ENCODE data around the gene GCNA.
A peak's percentile ranks its signal among the peaks of the same experiment; 100 is the strongest.

The GCNA gene, protein sequence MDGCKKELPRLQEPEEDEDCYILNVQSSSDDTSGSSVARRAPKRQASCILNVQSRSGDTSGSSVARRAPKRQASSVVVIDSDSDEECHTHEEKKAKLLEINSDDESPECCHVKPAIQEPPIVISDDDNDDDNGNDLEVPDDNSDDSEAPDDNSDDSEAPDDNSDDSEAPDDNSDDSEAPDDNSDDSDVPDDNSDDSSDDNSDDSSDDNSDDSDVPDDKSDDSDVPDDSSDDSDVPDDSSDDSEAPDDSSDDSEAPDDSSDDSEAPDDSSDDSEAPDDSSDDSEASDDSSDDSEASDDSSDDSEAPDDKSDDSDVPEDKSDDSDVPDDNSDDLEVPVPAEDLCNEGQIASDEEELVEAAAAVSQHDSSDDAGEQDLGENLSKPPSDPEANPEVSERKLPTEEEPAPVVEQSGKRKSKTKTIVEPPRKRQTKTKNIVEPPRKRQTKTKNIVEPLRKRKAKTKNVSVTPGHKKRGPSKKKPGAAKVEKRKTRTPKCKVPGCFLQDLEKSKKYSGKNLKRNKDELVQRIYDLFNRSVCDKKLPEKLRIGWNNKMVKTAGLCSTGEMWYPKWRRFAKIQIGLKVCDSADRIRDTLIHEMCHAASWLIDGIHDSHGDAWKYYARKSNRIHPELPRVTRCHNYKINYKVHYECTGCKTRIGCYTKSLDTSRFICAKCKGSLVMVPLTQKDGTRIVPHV

DNA sequence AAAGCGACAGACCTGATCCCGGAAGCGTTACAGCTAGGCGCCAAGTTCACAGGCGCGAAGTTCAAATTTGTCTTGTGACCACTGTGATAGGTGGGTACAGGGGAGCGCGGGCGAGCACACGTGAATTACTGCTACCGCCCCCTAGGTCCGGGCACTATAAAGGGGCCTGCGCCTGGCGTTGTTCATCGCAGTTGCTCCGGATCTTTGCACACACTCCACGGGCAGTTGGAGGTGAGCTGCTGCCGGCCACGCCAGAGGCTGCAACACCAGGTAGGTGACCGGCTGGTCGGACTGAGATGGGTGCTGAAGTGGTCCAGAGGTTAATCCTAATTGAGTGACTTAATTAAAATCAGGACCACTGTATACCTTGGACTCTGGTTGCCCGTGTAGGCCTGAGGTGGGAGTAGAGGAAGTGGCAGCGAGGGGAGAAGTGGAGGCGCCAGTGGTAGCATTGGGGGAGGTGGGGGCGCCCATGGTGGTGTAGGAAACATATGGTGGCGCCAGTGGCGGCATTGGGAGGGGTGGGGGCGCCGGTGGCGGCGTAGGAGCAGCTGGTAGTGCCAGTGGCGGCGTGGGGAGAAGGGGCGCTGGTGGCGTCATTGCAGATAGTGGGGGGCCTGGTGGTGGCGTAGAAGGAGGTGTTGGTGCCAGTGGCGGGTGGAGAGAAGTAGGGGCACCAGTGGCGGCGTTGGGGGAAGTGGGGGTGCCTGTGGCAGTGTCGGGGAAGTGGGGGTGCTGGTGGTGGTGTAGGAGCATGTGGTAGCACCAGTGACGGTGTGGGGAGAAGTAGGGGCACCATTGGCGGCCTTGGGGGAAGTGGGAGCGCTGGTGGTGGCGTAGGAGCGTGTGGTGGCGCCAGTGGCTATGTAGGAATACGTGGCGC is at the start of gene GCNA:
GCNA (plus strand) TSS at position 185 of the 883 bp plus-strand sequence. CDS start 2,385 bp downstream, outside the sequence.
- DNase-seq: no peak

DNA sequence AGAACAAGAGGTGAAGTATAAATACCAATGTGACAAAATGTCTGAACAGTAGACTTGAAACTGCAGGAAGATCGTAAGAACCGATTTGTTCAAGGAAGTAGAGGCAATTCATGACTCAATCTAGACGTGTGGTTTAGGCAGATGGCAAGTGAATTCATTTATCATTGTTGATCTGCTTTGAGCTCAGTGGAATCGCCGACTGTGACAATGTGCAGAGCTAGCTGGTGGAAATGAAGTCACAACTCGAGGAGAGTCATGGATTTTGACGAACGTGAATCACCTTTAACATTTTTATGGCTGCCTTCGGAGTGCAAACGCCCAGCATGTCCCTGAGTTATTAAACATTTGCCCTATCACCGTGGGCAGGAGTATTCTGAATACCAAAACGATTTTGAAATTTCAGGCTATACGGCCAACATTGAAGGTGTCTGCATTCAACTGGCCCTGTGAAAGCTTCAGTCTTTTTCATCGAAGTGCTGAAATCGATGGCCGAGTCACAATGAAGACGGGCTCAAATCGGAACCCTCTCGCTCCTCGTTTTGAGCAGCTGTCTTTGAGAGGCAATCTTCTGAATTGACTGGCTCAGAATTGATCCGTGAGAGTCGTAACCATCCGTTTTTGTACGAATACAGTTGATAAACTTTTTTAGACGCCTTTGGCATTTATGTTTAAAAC is 46.0 kb upstream of the GCNA start:
- peak in 11 of 56 donors; percentile 4 to 48 (median 16) for DNase-seq

DNA sequence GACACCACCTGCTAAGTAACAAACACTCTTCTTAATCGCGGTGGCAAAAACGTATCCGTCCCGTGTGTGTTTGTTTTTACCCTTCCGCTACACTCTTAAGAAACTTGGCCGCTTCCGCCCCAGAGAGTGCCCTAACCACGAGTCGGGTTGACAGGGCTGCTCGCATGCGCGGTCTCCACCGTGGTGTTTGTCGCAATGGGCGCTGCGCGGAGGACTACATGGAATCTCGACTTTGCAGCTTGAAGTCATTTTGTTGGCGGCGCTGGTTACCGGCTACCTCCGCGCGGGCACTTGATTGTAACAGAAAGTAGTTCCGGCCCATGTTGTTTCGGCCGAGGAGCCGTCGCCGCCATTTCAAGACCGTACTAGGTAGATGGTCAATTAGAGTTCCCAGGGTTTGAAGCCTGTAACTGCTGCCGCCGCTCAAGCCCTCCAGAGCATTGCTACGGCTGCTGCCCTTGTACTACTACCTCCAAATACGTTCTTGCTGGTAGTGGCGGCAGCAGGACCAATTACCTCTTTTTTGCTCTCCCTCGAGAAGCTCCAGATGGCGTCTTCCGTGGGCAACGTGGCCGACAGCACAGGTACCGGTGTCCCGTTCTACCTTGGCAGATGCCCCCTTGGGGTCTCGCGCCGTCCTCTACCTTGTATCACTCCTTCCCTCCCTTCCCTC is 45.3 kb upstream of the GCNA start, which contains the start of gene OGT:
OGT (plus strand) TSS at position 352 of the 673 bp plus-strand sequence; CDS start at position 548, 196 bp downstream.
- DNase-seq: peak; percentile 11 to 94 (median 83)

DNA sequence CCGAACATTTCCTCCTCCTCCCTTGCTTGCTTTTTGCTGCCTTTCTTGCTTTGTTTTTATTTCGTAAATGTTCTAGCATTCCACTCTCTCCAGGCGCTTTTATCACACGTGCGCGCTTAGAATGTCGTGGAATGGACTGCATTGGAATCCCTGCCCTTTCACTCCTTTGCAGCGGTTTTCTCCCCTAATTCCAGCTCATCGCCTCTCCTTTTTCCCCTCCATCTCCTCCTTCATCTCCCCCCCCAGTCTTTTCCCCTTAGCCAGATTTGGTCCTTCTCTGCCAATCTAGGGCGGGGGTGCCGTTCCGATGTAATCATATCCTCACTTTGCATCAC is 44.8 kb upstream of the GCNA start:
- DNase-seq: peak in 2 of 56 donors; percentile 8 to 17

DNA sequence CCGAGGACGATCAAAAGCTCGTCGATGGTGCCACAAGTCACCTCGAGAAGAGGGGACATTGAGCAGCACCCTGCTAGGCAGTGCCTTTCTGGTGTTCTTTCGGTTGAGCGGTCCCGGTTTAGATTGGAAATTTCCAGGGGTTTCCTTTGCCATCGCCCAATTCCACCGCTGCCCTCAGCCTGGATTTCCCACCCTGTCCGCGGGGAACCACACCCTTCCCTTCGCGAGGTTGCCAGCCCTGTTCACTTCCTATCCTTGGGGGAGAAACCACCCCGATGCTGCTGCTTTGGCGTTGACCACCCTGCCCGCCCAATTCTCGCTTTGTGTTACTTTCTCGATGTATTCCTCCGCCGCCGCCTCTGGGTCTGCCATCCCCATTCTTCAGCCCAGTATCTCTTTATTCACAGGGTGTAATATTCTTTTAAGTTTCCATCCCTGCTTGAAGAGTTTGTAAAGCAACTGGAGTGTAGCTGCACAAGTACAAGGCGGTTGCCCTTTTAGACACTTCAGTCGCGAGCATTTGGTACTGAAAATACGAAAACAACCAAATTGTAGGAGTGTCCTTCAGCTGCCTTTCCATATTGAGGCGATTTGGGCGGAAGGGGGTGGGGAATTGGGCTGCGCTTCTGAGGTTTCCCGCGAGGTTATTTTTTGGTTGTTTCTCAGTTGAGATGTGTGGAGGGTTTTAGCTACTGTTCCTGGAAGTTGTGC is 44.2 kb upstream of the GCNA start:
- peak in 40 of 56 donors; percentile 0 to 64 (median 20) for DNase-seq

DNA sequence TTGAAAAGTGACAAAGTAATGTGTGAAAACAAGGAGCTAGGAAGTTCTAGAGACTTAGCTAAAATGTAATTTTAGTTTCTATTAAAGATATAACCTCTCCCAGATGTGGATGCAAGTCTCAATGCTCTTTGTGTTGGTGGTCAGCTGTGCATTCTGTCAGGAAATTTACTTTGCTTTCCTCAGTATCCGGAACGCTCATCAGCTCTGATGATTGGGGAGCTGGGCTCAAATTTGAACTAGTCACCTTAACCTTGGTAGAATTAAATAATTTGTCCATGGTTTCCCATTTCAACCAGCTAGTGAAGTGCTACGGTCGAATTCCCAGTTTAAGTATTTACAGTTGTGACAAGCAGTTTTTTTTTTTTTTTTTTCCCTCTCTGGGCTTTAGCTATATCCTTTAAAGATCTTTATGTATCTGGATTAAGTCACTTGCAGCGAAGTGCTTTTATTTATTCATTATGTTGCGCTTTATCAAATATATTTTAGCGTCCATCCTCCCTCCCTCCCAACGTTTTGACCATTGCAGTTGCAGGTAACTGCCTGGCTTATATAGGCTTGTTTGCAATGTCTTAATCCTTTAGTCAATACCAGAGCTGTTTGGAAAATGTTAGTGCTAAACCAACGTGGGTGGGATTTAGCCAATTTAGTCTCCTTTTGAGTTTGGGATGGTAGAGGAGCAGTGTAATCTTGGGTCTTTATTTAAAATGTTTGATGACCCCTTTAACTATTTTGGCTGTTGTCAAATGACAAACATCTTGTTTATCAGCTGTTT is 43.3 kb upstream of the GCNA start:
- no peak for DNase-seq

DNA sequence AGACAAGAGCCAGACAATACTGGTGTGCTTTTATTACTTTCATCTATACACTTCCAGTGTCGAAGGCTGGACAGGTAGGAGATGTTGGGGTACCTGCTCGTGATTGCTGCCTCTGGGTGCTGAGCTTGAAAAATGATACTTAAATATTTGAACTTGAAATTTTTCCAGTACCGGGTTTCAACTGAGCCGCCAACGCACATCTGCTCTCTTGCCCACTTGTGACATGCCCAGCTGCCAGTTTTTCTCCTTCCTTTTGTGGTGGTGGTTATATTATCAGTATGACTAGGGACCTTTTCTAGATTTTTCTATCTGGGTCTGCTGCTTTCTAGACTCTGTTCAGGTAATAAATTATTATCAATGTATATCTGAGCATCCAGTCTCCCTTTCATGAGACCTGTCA is 42.0 kb upstream of the GCNA start:
- DNase-seq: peak in 8 of 56 donors; percentile 0 to 43 (median 2)

DNA sequence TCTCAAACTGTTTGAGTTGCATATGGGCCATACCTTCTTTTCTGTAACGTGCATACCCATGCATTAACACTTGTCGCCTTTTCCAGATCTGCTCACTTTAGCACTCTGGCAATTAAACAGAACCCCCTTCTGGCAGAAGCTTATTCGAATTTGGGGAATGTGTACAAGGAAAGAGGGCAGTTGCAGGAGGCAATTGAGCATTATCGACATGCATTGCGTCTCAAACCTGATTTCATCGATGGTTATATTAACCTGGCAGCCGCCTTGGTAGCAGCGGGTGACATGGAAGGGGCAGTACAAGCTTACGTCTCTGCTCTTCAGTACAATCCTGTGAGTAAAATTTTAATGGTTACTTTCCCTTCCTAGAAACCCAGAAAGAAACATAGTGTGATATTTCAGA is 40.5 kb upstream of the GCNA start:
- DNase-seq: no peak

DNA sequence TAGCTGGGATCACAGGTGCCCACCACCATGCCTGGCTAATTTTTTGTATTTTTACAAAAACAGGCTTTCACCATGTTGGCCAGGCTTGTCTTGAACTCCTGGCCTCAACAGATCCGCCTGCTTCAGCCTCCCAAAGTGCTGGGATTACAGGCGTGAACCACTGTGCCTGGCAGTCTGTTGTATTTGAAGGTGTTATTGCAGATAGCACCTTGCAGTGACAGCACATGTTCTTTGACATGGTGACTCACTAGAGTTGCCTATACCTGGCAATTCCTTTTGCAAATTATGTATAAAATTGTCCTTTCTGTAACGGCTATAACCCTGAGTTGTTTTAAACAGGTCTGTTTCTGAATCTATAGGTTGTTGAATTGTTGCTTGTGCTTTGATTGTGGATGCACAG is 37.4 kb upstream of the GCNA start:
- DNase-seq: no peak

DNA sequence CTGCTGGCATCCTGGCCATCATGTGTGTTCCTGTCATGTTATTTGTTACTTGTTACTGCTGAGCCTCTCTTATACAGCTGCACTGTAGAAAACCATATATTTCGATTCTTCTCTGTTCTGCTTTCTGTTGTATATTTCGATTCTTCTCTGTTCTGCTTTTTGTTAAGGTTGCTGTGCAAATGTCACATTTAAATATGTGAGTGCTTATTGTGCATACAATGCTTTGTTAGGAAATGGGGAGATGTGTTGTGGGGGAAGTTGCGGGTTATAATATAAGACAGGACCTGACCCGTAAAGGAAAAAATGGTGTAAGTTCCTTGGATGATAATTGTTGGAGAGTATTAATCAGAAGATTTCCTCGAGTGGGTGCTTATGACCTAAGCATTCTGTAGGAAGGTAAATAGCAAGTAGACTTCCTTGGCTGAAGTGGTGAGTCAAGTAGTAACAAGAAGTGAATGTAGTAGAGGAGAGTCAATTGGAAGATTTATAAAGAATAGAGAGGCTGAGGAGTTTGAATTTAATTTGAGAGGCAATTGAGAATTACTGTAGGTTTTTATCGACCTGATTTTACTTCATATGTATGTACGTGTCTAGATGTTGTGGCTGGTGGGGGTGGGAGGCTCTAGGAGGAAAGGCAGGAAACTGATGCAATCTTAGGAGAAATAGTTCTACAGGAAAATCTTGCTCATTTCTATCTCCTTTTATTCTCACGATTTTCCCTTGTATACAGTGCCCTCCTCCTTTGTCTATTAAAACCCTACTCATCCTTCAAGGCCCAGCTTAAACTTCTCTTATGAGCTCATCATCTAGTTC is 36.8 kb upstream of the GCNA start:
- no peak for DNase-seq

DNA sequence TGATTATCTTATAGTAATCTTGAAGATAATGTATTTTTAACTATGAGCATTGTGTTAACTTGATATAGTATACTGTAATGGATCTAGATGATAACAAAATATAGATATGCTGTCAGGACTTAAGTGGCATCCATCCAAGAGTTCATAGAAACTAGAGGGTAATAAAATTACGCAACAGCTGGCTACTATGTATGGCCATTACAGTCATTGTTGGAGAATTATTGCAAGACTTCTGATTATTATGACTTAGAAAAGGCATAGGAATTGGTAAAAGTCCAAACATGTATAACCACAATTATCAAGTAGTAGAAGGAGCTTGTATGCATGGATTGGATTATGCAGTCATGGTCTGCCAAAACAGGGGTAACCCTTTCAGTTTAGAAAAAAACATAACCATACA is 35.8 kb upstream of the GCNA start:
- DNase-seq: no peak

DNA sequence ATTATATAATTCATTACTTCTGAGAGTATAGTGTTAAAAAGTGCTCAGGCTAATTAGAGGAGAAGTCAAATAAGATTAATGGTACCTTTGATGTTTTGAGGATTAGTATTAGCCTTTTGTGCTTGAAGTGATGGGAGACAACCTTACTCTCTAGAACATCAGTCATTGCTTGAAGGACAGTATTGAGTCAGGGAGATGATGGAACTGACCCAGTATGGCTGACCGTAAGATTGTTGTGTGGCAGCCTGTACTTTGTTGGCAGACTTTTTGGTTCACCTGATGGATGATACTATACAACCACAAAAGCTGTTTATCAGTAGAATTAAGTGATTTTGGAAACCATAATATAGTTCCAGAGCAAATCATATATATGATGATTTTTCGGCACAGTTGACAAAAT is 35.4 kb upstream of the GCNA start:
- no peak for DNase-seq

DNA sequence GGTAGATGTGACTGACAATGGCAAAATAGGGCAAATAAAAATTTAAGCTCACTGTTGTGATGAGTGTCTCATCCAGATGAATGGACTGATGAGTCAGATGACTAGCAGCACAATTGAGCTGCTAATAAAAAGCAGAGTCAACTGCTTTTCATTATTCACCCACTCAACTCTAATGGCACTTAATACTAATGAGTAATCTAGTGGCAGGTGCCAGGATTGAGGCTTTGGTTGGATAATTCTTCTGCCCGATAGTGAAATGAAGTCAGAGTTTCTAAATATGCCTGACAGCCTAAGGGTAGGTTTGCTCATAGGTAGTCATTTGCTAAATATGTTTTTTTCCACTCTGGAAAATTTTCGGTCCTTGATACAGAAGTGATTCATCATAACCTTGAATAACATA is 34.9 kb upstream of the GCNA start:
- DNase-seq: peak in 3 of 56 donors; percentile 1 to 6 (median 1)

DNA sequence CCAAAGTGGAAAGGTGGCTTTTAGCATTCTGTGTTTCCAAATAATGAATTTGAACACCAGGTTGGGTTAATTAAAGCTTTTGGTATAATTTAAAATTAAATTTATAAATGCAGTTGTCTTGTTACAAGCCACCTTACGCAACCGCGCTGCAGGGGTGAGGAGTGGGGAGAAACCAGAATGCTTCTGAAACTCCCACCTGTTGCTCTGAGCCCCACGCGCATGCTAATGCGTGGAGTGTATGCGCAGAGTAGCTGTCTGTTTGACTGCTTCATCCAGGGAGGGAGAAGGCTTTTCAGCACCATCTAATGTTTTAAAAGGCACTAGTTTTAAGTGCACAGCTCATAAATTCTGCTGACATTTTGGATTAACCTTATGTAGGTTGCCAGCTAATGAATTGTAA is 32.9 kb upstream of the GCNA start:
- DNase-seq: peak in 15 of 56 donors; percentile 0 to 53 (median 7)

DNA sequence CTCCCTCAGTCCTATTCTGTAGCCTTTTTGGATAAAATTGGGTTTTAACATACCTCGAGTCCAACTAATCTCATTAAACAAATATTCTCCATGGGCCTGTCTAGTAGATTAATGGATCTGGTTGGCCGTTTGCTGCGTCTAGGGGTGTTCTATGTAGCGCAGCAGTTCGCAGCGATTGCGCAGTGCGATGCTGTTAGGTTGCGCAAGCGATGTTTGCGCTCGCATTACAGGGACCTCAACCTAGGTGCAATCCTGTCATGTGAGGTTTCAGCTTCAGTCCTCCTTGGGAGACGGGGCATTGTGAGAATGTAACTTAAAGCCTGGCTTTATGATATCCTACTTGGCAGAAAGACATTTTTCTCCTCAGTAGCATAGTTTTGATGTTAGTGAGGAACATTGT is 31.4 kb upstream of the GCNA start:
- no peak for DNase-seq

DNA sequence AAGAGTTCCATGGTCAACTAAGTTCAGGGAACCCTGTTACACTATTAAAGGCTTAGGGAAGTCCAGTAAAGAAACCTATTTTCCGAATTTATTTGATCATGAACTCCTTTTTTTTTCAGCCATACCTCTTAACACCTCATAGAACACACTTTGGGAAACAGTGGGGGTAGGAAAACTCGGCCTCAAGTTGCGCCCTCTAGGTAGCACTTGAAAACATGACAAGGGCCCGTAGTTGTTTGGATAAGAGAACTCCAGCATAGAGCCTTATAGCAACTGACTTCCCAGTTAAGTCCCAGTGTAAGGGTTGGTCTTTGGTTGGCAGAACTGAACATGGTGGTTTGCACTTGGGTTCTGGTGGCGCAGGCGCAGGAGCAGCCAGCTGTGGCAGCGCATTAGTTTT is 30.9 kb upstream of the GCNA start:
- no peak for DNase-seq

DNA sequence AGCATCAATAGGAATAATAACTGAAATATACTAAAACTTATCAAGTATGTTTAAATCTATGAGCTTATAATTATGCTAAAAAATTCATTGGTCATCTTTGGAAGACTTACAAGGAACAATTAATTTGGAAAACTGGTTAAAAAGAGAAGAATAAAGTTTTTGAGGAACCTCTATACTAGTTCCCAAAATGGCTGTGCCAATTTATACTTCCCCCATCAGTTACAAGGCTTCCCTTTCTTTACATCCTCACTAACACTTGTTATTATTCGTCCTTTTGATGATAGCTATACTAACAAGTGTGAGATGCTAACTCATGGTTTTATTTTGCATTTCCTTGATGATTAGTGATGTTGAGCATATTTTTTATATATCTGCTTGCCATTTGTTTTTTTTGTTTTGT is 28.3 kb upstream of the GCNA start:
- DNase-seq: no peak

DNA sequence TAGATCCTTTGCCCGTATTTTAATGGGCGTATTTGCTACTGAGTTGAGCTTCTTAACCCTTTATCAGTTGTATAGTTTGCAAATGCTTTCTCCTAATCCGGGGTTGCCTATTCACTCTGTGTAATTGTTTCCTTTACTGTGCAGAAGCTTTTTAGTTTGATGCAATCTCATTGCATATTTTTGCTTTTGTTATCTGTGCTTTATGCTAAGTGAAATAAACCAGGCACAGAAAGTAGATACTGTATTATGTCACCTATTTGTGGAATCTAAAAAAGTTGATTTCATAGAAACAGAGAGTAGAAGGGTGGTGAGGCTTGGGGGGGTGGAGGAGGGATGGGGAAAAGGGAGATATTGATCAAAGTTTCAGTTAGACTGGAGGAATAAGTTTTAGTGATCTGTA is 27.7 kb upstream of the GCNA start:
- no peak for DNase-seq

Data from nucleus accumbens (tissue), 56 donors.